Gastrocnemius medialis (tissue), 4 donors: ENCODE measurements around the gene UGT1A8. TPM values are rescaled to one million over a fixed set of nuclear protein-coding genes. Genes with fewer than 3 reads are reported as not detected.
"Not testable (repeated sequence)": the region's sequence is repeated elsewhere in the genome, so short reads cannot be mapped to it uniquely, and the experiment has no call there.

Experiments
- ATAC-seq, 2 donors: fragments of 150-250 bp; one replicate each; pipeline ENCODE4 v1.9.1; 2016
- DNase-seq, 2 donors: peaks; one replicate each; pipeline ENCODE4 v3.0.0-alpha.2; 2019
- H3K27ac ChIP-seq, 4 donors: fragments of 200-600 bp; sonication (generic); 1 replicate in 1 of 4; 2 replicates in 3 of 4; pipeline ENCODE4 v1.5.1; 2016 to 2018; ENCODE audit warnings: mild to moderate bottlenecking in 2 of 4, moderate library complexity in 1 of 4
- H3K27me3 ChIP-seq, 3 donors: fragments of 200-600 bp; sonication (generic) in 2 of 3; 1 replicate in 1 of 3; 2 replicates in 2 of 3; pipeline versions ENCODE4 v1.5.1 to v1.6.0; 2016 to 2019; ENCODE audit warnings: mild to moderate bottlenecking in 1 of 3, moderate library complexity in 1 of 3
- H3K36me3 ChIP-seq, 2 donors: fragments of 200-600 bp; sonication (generic) in 1 of 2; one replicate each; pipeline ENCODE4 v1.5.1; 2017 to 2018
- H3K4me1 ChIP-seq, 2 donors: fragments of 200-600 bp; sonication (generic) in 1 of 2; one replicate each; pipeline ENCODE4 v1.5.1; 2016 to 2017; ENCODE audit warnings: mild to moderate bottlenecking in 2 of 2
- H3K4me3 ChIP-seq, 4 donors: fragments of 200-600 bp; sonication (generic) in 3 of 4; 1 replicate in 1 of 4; 2 replicates in 3 of 4; pipeline ENCODE4 v1.5.1; 2016 to 2019; ENCODE audit warnings: mild to moderate bottlenecking in 2 of 4
- H3K9me3 ChIP-seq, 3 donors: fragments of 200-600 bp; sonication (generic) in 2 of 3; 1 replicate in 1 of 3; 2 replicates in 2 of 3; pipeline ENCODE4 v1.5.1; 2016 to 2019
- CTCF ChIP-seq, 5 experiments: fragments of 450-650 bp in 3 of 5; fragments of 200-600 bp in 2 of 5; sonication (generic) in 2 of 5; IDR thresholded peaks in 4 of 5; conservative IDR thresholded peaks in 1 of 5; 1 replicate in 4 of 5; 2 replicates in 1 of 5; pipeline ENCODE4 v1.5.1; 2016 to 2019; ENCODE audit warnings: antibody characterized with exemption in 5 of 5, mild to moderate bottlenecking in 3 of 5, moderate library complexity in 3 of 5
- POLR2A ChIP-seq, 2 donors: fragments of 450-650 bp; IDR thresholded peaks; one replicate each; pipeline ENCODE4 v1.6.1; 2017; ENCODE audit warnings: antibody characterized with exemption in 2 of 2, mild to moderate bottlenecking in 2 of 2, moderate library complexity in 2 of 2
- in situ Hi-C, 4 donors: fragments of 200-750 bp; cut with MboI; loops; one replicate each; pipeline versions ENCODE4 v1.15.0 to v1.8.0; 2017; ENCODE audit warnings: low sequenced_read_pairs in 4 of 4
- intact Hi-C: fragments of 100-400 bp; cut with DNase I; formaldehyde crosslinking; loops from one replicate; pipeline ENCODE4 v1.15.1; 2023; ENCODE audit warnings: low total_unique reads
- total RNA-seq, 4 donors: library from RNA; depleted of rRNA; stranded (reverse); fragments of >200 nt; gene quantifications; one replicate each; pipeline versions ENCODE4 v1.1.0 to v1.2.3, GENCODE V29; 2016

Gene UGT1A8
- total RNA-seq, 4 donors from 2014 or later, result not detected

- H3K4me3 ChIP-seq, result no peak overlapping the region
- TF ChIP-seq CTCF (IDR thresholded peaks at IDR 0.05 in 4 of 5, conservative IDR thresholded peaks at IDR 0.05 in 1 of 5) (no peak), POLR2A (IDR thresholded peaks at IDR 0.05) (no peak)
- H3K27me3 ChIP-seq, result no peaks in the 10 kb centered on the region
- intact Hi-C loops (no loop called here), in situ Hi-C loops (no loop called here)
- no peaks in the 10 kb centered on the region for H3K36me3 ChIP-seq
- no peaks in the 10 kb centered on the region for H3K9me3 ChIP-seq
- ATAC-seq (no peak), DNase-seq (no peak)
- no peaks in the 10 kb centered on the region for H3K4me1 ChIP-seq
- no peak overlapping the region for H3K27ac ChIP-seq
Observed at GRCh38 chr2:233638836-233639235, 21.4 kb downstream of the UGT1A8 start.

- intact Hi-C loops (no loop called here), in situ Hi-C loops (no loop called here)
- ATAC-seq, result no peak
- H3K4me1 ChIP-seq, result no peaks in the 10 kb centered on the region
- TF ChIP-seq CTCF (IDR thresholded peaks at IDR 0.05 in 4 of 5, conservative IDR thresholded peaks at IDR 0.05 in 1 of 5) (no peak), POLR2A (IDR thresholded peaks at IDR 0.05) (no peak)
- H3K27ac ChIP-seq, result no peak overlapping the region
- no peak overlapping the region for H3K4me3 ChIP-seq
- no peak for DNase-seq
- no peaks in the 10 kb centered on the region for H3K9me3 ChIP-seq
- H3K27me3 ChIP-seq, result no peaks in the 10 kb centered on the region
- H3K36me3 ChIP-seq, result no peaks in the 10 kb centered on the region
Observed at GRCh38 chr2:233639860-233640259, 22.4 kb downstream of the UGT1A8 start.

GRCh38 chr2:233643128-233643527 lies 25.7 kb downstream of the UGT1A8 start:
- Histone ChIP-seq H3K4me1 (no peaks in the 10 kb centered on the region), H3K4me3 (no peak overlapping the region), H3K27me3 (no peaks in the 10 kb centered on the region), H3K27ac (no peak overlapping the region), H3K36me3 (no peaks in the 10 kb centered on the region), H3K9me3 (no peaks in the 10 kb centered on the region)
- DNase-seq (no peak), ATAC-seq (no peak)
- in situ Hi-C loops (no loop called here), intact Hi-C loops (no loop called here)
- TF ChIP-seq POLR2A (IDR thresholded peaks at IDR 0.05) (no peak), CTCF (IDR thresholded peaks at IDR 0.05 in 4 of 5, conservative IDR thresholded peaks at IDR 0.05 in 1 of 5) (no peak)

GRCh38 chr2:233646033-233646432 lies 28.6 kb downstream of the UGT1A8 start:
- intact Hi-C loops, H3K4me3 ChIP-seq, H3K27ac ChIP-seq, H3K4me1 ChIP-seq, in situ Hi-C loops, H3K27me3 ChIP-seq, H3K36me3 ChIP-seq, ATAC-seq, DNase-seq, H3K9me3 ChIP-seq: not testable (repeated sequence)

GRCh38 chr2:233650981-233651380 lies 33.5 kb downstream of the UGT1A8 start:
- in situ Hi-C loops (no loop called here), intact Hi-C loops (no loop called here)
- Histone ChIP-seq H3K36me3 (no peaks in the 10 kb centered on the region), H3K9me3 (no peaks in the 10 kb centered on the region), H3K4me1 (no peaks in the 10 kb centered on the region), H3K4me3 (no peak overlapping the region), H3K27ac (no peak overlapping the region), H3K27me3 (no peaks in the 10 kb centered on the region)
- DNase-seq (no peak), ATAC-seq (no peak)
- TF ChIP-seq POLR2A (IDR thresholded peaks at IDR 0.05) (no peak), CTCF (IDR thresholded peaks at IDR 0.05 in 4 of 5, conservative IDR thresholded peaks at IDR 0.05 in 1 of 5) (no peak)
